HG02885 (cell line): ENCODE results near the gene CLP1.
"Not testable (repeated sequence)": the region's sequence is repeated elsewhere in the genome, so short reads cannot be mapped to it uniquely, and the experiment has no call there.

ENCODE experiments used
- ATAC-seq: cut with Tn5 transposase; IDR thresholded peaks from one replicate; pipeline ENCODE4 v1.9.1; 2021; ENCODE audit warnings: mild to moderate bottlenecking; ENCODE audit not compliant: unreplicated experiment, poor library complexity

CLP1 gene

DNA sequence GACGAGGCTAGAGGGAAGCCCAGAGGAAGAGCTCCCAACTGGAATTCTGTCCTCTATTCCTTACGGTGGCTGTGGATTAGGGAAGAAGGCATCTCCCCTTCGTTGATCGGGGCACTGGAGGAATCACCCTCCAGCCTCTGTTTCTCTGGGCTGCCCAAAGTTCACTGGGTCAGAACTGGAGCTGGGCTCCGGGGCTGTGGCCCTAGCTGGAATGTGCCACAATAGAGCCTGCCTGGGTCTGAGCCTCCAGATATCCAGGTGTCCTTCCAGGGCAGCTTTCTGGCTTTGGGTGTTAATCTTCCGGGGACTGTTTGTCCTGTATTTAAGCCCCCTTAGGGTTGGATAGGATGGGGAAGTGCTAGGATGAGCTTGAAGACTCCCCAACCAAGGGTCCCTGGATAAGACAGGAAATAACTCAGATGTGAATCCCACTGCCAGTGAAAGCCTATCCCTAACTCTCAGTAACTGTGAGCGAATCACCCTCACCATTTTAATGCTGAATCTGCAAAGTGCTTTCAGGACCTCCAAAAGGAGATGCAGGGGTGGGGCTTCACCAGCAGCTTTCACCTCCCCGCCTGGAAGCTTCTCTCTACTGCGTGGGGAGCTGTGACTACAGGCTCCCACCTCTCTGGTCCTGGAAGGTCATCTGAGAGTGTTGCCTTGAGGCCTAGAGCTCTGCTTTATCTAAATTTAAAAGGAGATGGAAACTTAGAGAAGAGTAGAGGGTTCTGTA, 17.3 kb upstream of the CLP1 start:
- ATAC-seq = no peak

DNA sequence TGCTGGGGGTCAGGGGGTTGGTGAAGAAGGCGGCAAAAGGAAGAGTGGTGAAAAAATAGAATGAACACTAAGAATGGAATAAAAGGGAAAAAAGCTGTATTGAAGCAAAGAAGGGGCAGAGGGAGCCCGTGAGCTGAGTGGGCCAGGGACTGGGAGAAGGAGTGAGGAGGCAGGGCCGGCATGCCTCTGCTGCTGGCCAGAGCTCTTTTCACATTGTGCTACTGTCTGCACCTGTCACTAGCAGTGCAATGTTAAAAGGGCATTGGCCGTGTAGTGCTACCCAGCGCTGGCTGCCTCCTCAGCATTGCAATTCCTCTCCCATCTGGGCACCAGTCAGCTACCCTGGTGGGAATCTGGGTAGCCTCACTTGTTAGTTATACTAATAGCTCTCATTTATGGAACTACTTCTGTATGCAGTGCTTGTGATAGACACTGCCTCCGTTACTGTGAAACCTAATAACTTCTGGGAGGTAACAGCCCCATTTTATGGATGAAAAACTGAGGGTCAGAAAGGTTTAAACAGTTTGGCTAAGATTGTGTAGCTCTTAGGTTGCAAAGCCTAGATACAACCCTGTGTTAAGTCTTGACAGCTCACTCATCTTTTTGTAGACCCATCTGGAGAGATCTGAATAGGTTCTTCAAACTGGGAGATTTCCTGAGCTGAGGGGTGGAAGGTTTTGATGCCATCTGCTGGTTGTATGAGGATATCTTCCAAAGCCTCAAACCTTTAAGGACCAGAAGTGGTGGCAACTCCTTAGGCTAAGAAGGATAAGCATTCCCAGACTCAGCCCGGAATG, 16.4 kb upstream of the CLP1 start:
- peak; percentile 39 for ATAC-seq

DNA sequence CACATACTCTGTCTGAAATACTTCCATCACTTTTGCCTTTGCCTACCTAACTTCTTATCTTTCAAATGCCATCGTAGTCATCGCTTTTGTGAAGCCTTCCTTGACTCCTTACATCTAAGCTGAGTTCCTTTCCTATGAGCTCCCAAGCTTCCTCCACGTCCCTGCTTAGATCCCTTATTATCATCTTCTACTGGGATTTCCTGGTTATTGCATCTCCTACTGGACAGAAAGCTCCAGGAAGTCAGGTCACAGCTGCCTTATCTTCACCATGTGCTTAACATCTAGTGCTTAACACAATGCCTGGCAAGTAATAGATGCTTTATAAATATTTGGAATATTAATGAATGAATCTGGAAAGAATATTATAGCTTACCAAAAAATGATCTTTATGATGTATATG, 13.8 kb upstream of the CLP1 start:
- ATAC-seq = no peak

DNA sequence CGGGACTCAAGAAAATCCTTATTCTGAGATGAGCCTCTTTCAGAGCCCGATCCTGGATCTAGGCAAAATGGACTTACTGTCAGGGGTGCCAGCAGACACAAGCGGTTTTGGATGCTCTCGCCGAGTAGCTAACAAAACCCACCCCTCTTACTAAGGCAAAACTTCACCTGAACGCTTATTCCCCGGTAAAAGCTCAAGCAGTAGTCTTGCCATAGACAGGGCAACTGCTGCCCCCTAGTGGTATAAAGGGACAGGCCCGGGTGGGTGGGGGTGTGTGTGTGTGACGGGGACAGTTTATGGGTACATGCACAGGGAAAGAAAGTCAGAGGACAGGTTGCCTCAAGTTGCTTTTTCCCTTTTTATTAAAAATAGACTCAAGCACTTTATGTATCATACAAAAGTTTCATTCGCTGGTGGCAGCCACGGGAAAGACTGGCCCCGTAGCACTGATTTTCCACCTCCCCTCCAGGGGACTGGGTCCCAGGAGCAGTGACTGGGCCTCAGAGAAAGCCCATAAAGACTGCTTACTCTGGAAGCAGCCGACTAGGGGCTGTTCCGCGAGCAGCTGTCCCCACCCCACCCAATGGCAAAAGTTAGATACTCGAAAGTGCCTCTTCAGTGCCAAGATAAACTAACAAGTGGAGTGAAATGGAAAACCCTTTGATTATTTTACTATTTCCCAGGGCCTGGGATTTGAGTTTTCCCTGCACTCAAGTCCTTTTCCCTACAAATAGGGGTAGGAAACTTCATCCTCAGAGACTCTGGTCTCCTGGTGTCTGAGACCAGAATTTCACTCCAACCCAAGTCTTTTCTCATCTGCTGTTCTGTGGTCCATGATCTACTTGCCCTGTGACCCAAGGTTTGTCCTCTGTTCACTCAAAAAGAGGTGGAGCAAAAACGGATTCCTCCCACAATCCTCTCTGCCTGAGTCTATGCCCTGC, 12.5 kb upstream of the CLP1 start:
- ATAC-seq = peak; percentile 66

DNA sequence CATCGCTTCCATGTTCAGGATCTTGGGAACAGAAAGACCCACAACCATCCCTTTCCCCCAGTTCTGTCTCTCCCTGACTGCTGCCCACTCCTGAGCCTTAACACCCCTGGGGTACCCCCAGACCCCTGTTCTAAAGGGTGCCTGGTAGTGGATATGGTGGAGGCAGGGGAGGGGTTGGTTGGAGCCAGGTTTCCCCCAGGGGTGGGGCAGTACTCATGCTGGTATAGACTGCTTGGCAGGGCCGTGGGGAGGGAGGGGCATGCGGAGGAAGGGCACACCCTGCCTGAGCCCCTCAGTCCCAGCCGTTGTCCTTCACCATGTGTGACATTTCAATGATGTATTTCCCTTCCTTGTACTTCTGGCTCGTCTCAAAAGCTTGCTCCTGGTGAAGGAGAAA, 11.9 kb upstream of the CLP1 start:
- ATAC-seq = no peak

DNA sequence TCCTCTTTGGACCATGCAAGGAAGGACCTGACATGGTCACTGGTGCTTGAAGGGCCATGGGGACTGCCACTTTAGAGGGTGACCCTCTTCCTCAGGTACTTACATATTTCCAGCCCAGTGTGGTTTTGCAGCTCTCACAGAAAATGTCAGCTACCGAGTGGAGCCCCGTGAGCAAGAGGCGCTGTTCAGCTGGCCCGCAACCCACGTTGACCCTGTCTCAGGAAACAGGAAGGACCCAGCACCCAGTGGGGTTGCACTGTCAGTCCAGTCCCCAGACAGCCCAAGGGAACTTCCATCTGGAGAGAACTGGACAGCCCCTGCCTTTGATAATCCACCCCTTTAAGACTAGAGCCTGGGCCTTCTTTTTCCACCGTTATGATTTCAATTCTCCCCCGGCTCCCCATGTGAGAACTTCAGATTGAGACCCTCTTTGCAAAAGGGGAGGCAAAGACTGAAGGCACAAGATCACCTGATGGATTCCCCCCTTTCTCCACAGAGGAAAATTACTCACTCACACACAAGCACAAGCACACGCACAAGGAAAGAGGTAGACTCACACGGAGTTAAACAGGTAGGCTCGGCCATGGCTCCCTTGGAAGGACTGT, 11.3 kb upstream of the CLP1 start:
- peak; percentile 39 for ATAC-seq

DNA sequence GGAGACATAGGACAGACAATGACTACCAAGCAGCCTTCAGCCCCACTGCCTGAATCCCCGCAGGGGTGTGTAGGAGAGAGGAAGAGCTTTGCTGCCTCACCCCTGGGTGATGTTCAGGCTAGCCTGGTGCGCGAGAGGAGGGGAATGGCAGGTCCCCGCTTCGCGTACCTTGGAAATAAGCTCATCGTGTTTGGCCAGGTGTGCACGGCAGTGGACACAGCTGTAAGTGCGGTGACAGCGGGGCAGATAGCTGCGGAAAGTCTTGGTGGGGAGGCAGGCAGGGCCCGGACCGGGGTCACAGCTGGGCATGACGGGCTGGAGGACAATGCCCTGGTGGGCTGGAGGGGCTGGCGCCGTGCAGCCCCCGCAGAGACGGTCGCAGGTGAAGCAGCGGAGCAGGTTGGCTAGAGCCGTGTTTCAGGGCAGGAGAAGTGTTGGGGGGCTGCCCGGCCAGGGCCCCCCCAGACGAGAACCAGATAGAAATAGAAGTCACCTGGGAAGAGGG, 10.7 kb upstream of the CLP1 start:
- no peak for ATAC-seq

DNA sequence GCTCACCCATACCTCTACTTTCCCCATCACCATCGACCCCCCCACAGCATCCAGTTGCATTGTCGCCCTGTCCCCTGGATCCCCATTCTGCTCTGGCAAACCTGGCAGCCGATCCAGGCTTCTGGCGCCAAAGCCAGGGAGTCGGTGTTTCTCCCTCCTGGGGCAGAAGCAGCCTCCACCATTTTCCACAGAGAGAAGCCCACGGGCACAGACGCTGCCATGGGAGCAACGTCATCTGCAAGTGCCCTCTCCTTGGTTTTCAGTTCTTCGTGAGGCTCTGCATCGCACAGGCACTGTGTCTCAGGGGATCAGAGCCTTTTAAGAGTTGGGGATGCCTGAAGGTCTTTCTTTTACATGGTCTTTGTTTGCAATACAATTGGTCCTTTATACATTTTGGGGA, 10.2 kb upstream of the CLP1 start:
- no peak for ATAC-seq

DNA sequence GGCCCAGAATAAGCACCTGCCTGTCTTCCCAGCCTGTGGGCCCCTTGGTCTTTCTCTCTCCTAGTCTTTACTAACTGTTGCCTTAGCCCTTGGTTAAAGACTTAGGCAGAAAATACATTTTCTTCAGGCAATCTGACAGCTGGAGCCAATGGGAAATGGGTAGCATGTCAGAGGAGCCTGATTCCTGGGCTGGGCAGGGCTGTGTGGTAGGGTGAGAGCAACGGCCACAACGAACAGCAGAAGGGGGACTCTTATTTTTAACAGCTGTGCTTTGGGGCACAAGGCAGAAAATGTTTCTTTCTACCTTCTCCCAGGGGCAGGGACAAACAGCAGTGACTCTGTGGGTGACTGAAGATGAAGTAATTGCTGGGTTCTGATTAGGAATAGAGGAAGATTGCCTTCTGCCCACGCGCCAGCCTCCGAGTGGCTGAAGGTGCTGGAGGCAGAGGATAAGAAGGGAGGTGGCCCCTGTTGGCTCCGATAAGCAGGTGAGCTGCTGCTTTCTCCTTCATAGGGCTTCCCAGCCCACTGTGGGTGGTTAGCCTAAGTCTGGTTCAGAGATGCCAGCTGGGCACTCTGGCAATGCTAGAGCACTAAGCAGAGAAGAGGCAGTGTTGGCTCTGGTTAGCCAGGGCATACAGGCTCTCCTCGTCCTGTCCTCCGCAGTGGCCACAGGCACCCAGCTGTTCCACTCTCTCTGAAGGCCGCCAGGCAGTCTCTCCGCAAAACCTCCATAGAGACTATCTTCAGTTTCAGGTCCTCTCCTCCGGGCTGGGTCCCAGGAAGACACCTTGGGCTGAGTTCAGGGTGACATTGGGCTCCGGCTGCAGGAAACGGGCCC, 9.4 kb upstream of the CLP1 start:
- ATAC-seq = peak; percentile 22

DNA sequence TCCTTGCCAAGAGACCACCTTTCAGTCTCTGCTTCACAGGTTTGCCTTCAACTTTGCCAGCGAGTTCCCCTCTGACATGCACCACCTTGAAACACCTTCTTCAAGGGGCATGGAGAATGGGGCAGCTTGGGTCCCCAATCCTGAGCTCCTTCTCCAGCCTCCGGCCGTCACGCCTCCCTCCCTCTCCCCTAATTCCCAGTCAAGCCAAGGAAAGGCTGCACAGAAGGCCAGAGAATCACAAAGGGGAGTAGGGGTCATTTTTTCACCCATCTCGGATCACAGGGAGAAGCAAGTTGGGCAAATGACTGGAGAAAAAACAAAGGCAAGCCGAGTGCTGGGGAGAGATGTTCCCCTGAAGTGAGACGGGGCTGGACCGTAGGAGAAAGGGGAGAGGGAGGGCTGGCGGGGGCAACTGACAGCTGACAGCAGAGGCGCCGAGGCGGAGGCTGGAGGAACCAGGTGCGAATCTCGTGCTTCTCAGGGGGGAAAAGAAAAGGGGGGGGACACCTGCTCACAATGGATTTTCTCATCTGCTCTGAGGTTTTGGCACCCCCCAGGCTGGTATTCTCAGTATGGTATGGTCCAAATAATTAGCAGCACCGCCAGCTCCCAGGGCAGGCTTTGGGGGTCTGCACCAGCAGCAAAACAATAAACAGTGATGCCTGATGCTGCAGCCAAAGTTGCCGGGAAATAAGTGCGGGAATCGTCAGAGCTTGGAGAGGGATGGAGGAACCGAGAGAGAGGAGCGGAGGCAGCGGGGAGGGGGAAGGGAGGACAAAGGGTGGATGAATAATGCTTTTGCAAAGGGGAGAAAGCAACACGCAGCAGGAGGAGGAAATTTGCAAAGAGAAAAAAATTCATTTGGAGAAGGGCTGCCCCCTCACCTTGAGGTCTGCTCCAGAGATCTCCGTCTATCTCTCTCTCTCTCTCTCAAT, 8.5 kb upstream of the CLP1 start:
- ATAC-seq = no peak

DNA sequence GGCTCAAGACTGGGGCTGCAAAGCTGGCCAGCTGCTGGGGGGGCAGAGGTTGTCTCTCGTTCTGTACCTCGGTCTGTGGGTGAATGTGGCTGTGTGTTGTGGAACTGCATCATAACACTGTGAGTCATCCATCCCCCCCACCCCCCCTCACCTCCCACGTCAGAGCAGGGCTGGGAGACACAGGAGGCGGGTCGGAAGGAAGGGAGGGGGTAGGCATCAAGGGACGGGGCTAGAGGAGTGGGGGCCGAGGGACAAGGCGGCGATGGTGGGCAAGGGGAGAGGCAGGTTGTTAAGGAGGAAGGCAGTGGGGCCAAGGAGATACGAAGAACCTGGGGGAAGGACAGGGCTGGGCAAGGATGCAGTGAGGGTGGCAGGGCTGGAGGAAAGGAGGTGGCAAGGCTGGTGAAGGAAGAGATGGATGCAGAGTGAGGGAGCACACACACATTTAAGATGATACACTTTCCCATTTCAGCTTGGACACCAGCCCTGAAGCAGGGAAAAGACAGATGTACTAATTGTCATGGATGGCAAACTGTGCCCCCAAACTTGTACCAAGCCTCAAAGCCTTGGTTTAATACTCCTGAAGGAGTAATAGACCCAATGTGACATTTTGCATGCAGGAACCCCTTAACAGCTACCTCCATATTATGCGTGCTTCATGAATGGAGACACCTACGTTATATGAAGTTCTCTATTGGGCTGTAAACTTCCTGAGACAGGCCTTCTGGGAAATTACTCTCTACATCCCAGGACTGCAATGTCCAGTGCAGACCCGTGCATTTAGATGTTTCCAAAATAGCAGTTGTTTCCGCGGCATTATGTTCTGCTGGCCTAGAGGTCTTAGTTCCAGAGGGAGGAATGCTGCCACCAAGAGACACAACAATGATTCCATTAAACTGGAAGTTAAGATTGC, 7.5 kb upstream of the CLP1 start, which contains the start of gene YPEL4:
Gene YPEL4, minus strand, starts transcription at position 87 of the 913 bp plus-strand sequence. CDS start 2,805 bp downstream, outside the sequence.
- ATAC-seq = peak; percentile 37

DNA sequence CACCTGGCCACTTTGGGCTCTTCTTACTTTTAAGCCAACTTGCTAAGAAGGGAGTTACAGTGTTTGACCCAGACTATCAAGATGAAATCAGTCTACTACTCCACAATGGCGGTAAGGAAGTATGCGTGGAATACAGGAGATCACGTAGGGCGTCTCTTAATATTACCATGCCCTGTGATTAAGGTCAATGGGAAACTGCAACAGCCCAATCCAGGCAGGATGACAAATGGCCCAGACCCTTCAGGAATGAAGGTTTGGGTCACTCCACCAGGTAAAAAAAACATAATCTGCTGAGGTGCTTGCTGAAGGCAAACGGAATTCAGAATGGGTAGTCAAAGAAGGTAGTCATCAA, 6.8 kb upstream of the CLP1 start:
- no peak for ATAC-seq

DNA sequence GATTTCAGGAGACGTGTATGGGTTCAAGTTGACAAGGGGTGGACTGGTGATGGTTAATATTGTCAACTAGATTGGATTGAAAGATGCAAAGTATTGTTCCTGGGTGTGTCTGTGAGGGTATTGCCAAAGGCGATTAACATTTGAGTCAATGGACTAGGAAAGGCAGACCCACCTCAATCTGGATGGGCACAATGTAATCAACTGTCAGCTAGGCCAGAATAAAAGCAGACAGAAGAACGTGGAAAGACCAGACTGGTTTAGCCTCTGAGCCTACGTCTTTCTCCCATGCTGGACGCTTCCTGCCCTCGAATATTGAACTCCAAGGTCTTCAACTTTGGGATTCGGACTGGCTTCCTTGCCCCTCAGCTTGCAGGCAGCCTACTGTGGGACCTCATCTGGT, 6.2 kb upstream of the CLP1 start:
- no peak for ATAC-seq

DNA sequence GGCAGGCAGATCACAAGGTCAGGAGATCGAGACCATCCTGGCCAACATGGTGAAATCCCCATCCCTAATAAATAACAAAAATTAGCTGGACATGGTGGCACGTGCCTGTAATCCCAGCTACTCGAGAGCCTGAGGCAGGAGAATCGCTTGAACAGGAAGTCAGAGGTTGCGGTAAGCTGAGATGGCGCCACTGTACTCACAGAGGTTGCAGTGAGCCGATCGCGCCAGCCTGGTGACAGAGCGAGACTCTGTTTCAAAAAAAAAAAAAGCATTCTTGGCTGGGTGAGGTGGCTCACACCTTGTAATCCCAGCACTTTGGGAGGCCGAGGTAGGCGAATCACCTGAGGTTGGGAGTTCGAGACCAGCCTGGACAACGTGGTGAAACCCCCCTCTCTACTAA, 5.3 kb upstream of the CLP1 start:
- ATAC-seq = not testable (repeated sequence)

DNA sequence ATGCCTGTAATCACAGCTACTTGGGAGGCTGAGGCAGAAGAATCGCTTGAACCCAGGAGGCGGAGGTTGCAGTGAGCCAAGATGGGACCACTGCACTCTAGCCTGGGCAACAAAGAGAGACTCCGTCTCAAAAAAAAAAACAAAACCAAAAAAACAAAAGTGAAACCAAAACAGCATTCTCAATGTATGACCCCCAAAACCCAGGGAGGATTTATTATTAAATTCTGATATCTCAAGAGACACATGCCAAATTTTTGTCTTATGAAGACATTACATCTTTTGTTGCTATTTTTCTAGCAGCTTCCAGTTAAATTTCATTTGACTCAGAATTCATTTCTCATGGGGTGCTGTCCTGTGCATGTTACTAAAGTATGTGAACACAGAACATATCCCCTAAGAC, 4.9 kb upstream of the CLP1 start:
- no peak for ATAC-seq

DNA sequence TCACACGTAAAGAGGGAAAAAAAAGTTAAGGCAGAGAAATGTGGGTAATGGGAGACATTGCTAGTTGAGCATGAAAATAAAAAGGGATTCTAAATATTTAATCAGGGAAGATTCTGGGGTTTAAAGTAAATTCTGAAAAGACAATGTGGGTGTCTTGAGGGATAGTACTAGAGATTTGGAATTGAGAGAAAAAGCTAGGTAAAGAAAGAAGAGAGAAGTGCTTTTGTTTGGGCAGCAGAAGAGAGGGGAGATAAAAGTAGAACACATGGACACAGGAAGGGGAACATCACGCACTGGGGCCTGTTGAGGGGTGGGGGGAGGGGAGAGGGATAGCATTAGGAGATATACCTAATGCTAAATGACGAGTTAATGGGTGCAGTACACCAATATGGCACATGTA, 4.4 kb upstream of the CLP1 start:
- ATAC-seq = no peak

DNA sequence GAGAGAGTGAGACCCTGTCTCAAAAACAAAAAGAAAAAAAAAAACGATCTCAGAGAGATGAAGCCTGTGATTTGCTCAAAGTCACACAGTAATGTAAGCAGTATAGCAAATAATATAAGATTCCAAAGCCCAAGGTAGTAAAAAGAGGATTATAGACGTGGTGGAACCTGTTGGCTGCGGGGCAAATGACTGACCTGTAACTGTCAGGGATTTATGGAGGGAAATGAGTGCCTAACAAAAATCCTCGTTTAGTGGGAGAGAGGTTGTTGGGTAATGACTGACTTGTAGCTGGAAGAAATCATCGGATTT, 723 bp upstream of the CLP1 start:
- ATAC-seq = no peak

DNA sequence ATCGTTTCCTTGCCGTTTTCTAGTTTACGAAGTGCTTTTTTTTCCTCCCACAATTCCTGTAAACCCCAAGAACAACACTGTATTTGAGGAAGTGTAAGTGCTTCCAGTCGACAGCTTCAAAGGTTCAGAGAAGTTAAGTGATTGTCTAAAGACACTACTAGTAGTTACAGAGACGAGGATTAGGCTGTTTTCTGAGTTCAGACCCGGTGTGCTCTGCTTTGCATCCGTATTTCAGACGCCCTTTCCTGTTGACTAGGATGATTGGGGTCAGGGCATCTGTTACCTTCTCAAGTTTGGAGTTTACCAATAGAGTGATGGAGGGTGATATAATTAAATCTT, 430 bp downstream of the CLP1 start:
- no peak for ATAC-seq
